Right lung (tissue), 5 donors: ENCODE results near the gene PPP2R2B. TPM values are rescaled to one million over a fixed set of nuclear protein-coding genes. Genes with fewer than 3 reads are reported as not detected.

Experiments used
- DNase-seq, 2 donors: peaks; one replicate each; pipeline ENCODE4 v3.0.0-alpha.2; 2013
- polyA plus RNA-seq, 5 donors: library from polyadenylated mRNA; unstranded; fragments of 120-200 nt; gene quantifications; one replicate each; pipeline versions ENCODE4 v1.2.1 to v1.2.3, GENCODE V29; 2013; ENCODE audit warnings: inconsistent platforms in 1 of 5, low replicate concordance in 1 of 5; ENCODE audit not compliant: insufficient read length in 5 of 5, insufficient read depth in 1 of 5

PPP2R2B gene
- polyA plus RNA-seq, 5 donors = 0.16 to 0.40 (median 0.29) TPM

DNA sequence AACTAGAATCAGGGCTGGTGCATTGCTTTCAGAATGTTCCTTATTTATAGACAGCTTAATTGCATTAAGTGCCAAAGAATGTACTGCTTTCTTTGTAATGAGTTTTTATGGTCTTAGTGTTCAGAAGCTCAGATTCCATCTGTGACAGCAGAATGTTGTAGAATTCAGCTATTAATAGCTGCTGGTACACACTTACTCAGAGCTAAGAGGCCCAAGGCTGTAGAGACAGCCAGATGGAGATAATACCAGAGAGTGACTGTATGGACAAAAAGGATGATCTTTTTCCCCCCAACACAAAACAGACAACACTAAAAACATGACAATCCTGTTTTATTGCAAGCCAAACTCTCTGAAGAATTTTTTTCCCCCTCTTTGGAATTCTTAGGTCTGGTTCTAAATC lies 50.2 kb downstream of the PPP2R2B start:
- DNase-seq = no peak

DNA sequence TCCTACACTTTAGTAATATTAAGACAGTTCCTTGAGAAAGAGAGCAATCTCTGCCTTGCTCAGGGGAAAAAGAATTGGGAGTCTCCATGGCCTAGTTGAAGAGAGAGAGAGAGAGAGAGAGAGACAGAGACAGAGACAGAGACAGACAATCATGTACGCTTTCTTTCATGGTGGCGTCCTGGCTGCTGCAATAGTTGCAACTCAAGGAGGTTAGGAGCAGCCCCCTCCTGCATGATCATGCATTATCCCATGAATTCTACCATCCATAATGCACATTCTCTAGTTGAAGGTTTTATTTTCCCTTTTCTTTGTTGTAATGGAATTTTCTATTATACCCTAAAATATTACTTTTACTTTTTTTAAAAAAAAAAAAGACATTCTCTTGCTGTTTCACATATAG lies 50.7 kb downstream of the PPP2R2B start:
- DNase-seq = no peak

DNA sequence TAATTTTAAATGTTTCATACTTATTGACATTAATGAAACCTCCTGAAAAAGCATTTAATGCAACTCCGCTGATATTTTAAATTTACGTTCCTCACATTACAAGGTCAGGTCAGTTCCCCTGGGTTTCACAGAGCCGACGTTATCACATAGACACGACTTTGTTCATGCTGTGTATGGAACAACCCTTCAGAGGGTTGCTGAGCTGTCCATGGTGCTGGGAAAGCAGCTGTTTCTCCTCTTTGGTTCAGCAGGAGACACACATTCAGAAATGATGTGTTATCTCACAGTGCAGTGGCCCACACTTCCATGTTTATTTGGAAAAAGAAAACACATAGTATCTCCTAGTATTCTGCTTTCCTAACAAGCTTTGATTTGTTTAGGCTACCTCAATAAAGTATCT lies 53.5 kb downstream of the PPP2R2B start:
- peak; percentile 28 to 50 for DNase-seq

DNA sequence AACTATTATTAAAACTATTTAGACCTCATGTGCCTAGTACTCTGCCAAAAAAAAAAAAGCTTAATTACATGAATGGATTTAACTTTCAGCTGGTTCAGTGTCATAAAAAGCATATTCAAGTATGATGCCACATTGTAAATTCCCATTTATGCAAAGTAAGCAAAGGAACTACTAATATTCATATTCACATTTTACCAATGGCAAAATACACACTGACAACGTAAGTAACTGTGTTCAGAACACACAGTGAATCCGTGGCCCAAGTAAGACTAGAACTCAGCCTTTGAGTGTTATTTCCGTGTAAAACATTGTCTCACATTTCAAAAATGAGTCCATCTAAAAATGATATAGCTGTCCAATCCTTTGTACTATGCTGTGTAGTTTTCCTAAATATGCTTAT lies 56.8 kb downstream of the PPP2R2B start:
- DNase-seq = no peak

DNA sequence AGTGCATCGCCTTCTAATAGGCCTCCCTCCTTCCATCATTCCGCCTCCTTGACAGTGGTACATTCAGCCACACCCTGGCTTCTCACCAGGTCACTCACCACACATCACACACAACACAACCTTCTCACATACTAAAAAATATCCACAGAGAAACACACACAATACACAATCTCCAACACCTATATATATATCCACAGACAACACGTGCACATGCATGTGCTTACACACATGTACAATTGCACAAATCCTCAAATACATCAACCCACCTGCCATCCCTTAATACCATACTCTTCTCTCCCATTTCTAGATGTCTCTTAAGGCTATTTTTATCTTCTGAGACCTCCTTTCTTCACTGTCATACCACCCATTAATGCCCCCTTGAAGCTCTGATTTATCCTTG lies 57.6 kb downstream of the PPP2R2B start:
- no peak for DNase-seq

DNA sequence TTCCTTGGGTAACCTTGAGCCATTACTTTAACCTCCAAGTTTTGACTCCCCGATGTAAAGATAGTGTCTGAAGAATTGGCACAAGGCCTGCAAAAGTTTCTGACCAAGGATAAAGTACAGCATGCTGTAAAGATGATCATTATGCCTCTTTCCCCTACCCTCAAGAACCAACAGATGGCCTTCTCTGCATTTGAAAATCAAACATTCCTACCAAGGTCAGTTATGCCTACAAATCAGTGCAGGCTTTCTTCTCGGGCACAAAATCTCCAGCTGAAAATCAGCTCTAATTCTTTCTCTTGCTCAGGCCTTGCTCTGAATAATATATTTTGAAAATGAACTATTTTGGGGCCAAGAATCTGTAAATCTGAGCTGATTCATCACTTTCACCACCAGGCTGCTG lies 59.7 kb downstream of the PPP2R2B start:
- DNase-seq = no peak

DNA sequence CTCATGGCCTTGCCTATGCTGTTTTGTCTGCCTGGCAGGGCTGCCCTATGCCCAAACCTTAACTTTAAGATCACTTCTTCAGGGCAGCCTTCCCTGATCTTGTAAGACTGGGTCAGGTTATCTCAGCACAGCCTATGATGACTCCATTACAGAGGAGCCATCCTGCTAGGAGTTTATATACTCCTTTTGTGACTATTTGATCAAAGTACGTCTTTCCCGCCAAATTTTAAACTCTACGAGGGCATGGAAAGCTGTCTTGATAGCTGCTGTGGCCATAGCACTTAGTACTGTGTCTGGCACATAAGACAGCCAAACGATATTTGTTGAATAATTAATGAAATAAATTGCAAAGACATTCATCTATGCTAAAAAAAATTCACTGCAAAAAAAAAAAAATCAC lies 60.6 kb downstream of the PPP2R2B start:
- DNase-seq = no peak

DNA sequence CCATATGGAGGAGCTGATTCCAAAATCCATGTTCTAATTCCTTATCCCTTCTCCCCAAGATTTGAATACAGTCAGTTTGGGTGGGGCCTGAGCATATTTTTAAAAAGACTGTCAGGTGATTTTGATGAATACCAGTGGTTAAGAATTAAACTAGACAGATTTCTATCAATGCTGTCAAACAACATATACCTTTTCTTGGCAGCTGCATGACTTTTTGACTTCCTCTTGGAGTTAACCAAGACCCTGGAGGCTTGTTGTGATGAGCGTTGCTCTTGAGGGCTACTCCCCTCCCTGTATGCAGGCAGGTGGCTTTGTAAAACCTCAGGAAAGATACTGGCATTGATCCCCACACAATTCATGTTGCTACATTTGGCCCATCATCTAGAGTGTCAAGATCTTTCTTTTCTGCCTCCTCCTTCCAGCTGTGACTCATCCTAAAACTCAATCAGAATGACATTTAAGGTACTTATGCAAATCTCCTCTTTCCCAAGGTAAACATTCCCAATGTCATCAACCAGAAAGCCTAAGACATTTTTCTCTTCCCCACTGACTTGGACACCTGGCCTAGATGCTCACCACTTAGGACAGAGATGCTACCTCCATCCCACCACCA lies 61.7 kb downstream of the PPP2R2B start:
- no peak for DNase-seq

DNA sequence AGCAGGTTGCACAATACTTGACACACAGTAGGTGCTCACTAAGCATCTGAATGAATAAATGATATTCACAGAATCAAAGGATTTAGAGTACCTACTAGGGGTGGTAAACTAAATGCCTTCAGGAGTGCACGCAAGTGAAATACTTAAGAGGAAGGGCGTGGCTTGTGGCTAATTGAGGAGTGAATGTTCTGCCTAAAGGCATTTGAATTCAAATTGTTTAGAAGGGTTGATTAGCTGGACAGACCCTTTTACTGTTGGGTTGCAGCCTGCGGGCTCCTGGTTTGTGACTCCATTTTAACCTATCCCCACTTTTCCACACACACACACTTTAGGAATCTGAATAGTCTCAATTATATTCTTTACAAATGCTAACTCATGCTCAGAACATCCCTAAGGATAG lies 63.1 kb downstream of the PPP2R2B start:
- no peak for DNase-seq

DNA sequence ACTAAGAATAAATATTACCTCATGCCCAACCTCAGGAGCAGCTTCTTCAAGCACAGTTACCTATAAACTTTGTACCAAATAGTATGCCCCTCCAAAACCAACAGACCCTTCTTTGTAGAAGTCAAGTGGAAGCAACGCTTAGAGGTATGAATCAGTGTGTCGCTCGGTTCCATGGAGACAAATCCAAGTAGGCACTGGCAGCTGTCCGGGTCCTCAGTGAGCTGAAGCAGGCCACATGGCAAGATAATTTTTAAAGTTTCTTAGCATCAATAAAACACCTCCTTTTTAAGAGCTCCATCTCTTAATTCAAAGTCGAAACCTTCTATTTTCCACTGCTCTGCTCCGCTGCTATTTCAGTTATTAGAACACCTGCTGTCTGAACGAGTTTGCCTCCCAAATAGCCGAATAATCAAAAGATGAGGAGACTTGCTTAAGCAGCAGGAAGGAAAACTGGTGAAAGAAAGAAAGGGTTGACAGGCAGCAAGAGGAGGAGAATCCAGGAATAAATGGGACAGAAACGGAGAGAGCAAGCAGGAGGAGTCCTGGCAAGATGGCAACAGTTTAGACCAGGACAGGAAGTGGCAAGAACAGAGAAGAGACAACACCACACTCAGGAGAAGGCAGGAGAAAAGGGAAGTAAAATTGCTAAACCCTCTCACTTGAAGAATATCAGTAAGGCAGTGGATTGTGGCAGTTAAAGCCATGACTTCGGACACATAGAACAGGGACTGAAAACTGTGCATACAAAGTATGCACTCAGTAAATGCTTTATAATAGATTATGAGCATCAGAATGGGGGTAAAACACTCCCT lies 65.0 kb downstream of the PPP2R2B start:
- no peak for DNase-seq

DNA sequence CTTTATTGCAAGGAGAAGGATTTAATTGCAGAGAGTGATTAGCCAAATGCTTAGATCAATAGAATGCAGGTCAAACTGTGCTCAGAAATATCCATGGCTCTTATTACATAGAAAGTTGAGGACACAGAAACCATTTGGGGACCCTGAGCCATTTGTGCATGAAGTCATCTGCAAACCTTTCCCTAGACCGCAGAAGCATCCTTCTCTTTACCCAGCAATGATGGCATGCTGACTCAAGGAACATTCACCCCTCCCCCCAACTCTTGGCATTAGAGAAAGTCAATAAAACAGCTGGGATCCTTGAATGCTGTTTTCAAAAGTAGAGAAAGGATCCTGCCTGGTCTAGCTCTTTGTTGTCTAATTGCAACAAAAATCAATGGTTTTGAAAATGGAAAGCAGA lies 73.5 kb downstream of the PPP2R2B start:
- DNase-seq = no peak

DNA sequence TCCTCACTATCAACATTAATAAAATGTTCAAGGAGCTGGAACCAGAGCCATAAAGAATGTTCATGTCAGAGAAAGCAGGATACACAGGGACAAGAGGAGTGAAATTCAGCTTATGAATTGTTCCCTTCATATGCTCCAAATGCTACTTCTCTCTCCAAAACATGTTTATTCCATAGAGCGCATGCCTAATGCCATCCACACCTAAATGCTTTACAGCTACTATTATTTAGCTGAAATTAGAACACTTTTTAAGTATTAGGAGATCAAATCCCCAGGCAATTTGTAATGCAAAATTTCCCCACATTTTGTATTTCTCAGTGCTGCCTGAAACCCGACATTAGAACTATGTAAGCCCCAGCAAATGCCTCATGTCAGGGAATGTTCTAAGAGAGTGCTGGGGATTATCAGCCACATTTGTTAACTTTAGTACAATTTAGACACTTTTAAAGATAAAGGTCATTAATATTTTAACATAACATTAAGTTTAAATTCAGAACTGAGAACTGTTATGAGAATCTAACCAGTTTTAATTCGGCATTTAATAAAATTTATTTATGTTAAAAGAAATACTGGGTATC lies 75.5 kb downstream of the PPP2R2B start:
- no peak for DNase-seq

DNA sequence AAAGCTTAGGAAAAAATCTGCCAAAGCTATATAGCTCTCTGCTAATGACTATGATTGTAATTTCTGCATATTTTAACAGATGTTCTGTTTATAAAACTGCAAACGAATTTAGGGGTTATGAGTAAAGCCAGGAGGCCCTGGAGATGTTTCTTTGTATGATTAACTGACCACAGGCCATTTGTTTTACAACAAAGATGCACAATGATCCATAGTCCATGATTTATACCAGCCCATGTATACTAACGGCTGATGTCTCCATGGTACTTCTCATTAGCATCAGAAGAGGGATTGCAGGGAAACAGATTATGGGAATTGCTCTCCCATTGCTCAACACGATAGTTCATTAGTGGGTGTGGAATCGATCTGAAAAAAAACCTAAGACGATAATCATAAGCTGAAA lies 78.9 kb downstream of the PPP2R2B start:
- no peak for DNase-seq

DNA sequence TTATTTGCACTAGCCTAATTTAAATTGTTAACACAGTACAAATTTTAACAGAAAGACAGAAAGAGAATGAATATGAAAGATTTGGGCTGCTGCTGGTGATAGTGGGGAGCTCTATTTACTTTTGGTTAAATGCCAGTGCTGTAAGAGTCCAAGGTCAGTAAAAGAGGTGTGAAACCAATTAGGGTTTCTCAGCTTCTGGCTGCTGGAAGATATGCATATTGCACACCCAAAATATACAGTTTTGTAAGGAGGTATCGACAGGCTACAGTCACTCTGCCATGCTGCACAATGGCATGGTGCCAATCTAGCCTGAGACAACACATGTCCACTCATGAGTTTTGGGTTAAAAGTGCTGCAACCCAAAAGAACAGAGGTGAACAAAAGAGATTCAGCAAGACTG lies 79.3 kb downstream of the PPP2R2B start:
- no peak for DNase-seq

DNA sequence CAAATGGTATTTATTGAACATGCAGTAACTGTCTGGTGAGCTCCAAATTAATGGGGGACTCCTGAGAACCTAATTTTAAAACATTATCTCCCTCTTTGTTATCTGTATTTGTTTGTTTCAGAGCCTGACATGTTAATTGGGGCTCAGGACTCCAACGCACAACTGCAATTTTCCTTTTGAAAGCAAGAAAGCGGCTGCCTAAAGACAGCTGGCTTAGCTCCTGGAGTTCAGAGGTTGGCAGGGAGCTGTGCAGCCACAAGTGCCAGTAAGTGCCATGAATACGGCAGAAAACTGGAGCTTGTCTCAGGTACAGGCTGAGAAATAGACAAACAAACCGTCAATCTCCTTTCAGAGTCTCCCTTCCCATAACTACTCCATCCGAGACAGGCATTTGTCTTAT lies 80.9 kb downstream of the PPP2R2B start:
- no peak for DNase-seq

DNA sequence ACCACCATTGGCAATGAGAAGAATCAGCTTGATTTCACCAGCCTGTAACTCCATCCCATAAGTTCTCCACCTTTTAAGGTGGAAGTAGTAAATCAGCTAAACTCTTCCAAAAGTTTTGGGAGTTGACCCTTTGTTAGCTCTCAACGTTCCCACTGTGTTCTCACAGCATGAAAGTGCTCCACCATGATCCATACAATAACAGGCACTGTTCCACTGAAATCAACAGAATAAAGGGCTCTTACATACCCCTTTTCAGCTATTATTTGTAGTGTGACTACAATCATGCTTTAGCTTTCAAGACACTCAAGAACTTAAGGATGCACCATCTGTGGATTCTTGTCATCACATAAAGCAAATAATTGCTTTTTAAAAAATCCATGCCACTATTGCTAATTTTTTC lies 81.6 kb downstream of the PPP2R2B start:
- DNase-seq = no peak

DNA sequence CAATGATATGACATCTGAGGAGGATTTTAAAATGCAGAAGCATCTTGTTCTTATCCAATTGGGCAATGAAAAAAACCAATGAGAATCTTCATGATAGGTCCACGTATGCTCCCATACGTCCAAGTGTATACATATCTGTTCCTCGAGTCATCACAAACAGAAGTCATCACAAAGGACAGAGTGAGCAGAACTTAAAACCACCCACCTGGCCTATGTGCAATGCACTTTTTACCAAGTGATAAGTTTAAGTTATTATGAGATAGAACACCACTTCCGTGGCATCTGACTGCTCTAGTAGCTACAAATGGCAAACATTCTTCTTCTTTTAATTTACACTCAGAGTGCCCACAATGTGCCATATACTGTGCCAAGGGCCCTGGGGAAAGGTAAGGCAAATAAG lies 82.4 kb downstream of the PPP2R2B start:
- no peak for DNase-seq

DNA sequence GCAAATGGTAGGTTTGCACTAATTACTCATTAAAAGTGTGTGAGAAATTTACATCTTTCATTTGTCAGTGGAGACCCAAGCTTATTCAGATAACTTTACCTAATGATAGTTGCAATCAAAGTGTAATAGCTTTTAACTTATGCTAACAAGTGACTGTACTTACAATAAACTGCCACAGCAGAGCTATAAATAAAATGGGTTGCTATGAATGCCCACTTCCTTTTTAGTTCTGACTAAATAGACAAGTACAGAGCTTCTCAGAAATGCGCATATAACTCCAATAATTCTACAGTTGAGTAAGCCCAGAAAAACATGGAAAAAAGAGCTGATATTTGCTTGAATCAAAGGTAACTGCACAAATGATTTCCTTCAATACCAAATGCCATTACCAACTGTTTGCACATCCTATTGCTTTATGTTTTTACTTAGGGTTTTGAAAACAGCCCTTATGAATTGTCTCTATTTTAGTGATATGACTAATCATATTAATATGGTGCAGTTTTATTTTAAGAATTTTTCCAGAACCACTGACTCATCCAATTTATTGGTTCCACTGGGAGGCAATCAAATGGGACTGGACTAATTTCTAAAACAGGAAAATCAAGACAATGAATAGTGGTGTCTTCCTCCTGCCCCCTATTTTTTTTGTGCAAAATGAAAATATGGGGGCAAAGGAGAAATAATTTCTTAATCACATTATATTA lies 84.1 kb downstream of the PPP2R2B start:
- no peak for DNase-seq

DNA sequence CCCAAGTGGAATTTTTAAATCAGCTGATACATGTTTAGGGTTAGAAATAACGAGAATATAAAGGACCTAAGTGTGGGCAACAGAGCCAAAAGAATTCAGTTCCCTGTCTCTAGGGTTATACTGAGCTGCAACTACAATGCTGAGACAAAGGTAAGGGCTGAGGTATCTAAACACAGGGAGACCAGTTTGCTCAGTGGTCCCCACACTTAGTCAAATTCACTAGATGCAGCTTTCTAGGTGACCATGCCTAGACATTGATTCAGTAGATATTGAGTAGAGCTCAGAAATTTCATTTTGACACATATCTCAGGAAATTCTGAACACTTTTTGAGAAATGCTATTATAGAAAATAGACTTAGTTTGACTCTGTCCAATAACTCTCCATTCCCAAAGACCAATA lies 84.8 kb downstream of the PPP2R2B start:
- no peak for DNase-seq

DNA sequence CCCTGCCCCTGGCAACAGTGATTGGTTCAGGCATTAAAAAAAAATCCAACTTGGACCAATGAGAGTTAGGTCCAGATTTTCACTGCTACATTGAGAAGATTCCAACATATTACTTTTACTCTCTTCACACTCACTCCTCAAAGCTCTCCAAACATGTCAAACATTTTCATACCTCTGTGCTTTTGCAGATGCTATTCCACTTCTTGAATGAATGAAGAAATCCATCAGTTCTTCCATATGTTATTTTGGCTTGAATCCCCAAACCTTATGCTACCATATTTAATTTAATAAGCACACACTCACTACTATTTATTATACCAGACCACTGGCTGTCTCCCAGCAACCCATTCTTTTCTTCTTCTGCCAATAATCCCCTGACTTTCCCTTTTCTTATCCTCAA lies 87.1 kb downstream of the PPP2R2B start:
- DNase-seq = no peak

DNA sequence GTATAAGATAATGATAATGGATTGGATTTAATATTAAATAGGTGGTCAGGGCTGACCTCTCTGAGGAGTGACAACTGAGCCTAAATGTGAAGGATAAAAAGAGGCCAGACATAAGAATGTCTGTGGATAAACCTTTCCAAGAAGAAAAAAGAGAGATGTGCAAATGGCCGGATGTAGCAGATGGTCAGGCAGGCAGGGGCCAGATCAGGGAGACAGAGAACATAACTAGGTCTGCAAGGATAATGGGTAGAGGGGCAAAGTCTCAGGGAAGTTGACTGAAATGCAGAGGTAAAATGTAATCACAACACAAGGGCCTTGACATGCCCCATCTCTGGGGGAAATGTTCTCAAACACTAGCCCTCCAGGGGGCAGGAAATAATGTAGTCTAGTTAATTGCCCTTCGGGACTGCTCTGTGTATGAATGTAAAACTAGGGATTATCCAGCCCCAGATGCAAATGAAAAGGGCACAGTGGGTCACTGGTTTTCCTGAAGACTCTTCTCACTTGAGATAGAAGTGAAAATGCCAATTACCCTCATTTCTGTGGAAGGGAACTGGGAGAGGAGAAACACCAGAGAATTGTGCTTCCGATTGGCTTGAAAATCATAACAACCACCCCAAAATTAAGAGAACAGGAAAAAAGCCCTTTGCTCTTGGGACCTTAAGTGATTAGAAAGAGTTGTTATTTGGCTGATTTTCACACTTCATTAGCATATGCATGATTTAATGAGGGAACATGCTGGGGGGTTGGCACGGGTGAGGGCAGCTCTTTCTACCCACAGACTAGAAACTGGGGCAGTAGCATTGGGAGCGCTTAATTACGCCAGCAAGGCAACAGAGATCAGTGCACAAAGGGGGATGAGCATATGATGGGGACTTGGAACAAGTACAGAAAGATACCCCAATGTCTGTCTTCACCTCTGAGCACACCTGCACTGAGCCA lies 88.6 kb downstream of the PPP2R2B start:
- DNase-seq = no peak

DNA sequence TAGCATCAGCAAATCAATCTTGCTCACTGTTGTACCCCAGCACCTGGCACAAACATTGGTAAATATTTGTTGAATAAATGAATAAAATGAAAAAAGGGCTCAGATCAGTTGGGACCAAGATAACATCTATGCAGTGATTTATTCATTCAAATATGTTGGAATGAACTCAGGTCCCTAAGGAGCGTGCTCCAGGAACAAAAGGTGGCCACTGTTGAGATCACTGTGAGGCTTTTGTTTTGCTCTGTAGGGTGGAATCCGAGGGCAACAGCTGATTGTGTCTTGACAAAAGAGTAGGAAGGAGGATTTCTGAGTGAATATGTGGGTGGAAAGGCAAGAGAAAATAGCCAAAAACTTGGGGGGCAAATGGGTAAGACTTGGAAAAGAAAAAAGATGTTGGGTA lies 89.7 kb downstream of the PPP2R2B start:
- no peak for DNase-seq
